ENCODE measurements around the gene TYW1. TPM values are rescaled to one million over a fixed set of nuclear protein-coding genes. Genes with fewer than 3 reads are reported as not detected.
"Not testable (repeated sequence)": the region's sequence is repeated elsewhere in the genome, so short reads cannot be mapped to it uniquely, and the experiment has no call there.

The TYW1 gene
- 10 to 100 TPM; 11.1 to 16.2 TPM for total RNA-seq

GRCh38 chr7:66996444-66997191 lies at the start of gene TYW1:
TSS of gene TYW1 (plus strand) at chr7:66996833. CDS start at chr7:66996979, 146 bp downstream.
- H3K9me3 Mint-ChIP-seq, H3K4me1 Mint-ChIP-seq, H3K27me3 Mint-ChIP-seq: not testable (repeated sequence)
- Mint-ChIP-seq H3K27ac (peak within 1 kb of the TSS; percentile 90), H3K36me3 (ENCODE audit: low read depth) (peaks cover 77% of the 10 kb centered on the region), H3K4me3 (peak within 1 kb of the TSS; percentile 84)
- ATAC-seq (replicated peaks) = peak; percentile 92

GRCh38 chr7:66948480-66949109 lies 48.0 kb upstream of the TYW1 start:
- no peaks in the 10 kb centered on the region for H3K27me3 Mint-ChIP-seq
- H3K4me3 Mint-ChIP-seq = no peak overlapping the region
- peaks cover 4% of the 10 kb centered on the region for H3K4me1 Mint-ChIP-seq
- H3K9me3 Mint-ChIP-seq = no peaks in the 10 kb centered on the region
- no peak overlapping the region for H3K27ac Mint-ChIP-seq
- H3K36me3 Mint-ChIP-seq (ENCODE audit: low read depth) = peaks cover 89% of the 10 kb centered on the region
- no peak for ATAC-seq (replicated peaks)

GRCh38 chr7:66950311-66950710 lies 46.3 kb upstream of the TYW1 start:
- H3K27ac Mint-ChIP-seq = no peak overlapping the region
- H3K27me3 Mint-ChIP-seq = no peaks in the 10 kb centered on the region
- no peaks in the 10 kb centered on the region for H3K9me3 Mint-ChIP-seq
- ATAC-seq (replicated peaks) = no peak
- H3K4me3 Mint-ChIP-seq = no peak overlapping the region
- H3K36me3 Mint-ChIP-seq (ENCODE audit: low read depth) = peaks cover 89% of the 10 kb centered on the region
- peaks cover 4% of the 10 kb centered on the region for H3K4me1 Mint-ChIP-seq

GRCh38 chr7:66950763-66951162 lies 45.9 kb upstream of the TYW1 start:
- H3K4me3 Mint-ChIP-seq = no peak overlapping the region
- H3K36me3 Mint-ChIP-seq (ENCODE audit: low read depth) = peaks cover 89% of the 10 kb centered on the region
- H3K4me1 Mint-ChIP-seq = peaks cover 4% of the 10 kb centered on the region
- no peaks in the 10 kb centered on the region for H3K27me3 Mint-ChIP-seq
- ATAC-seq (replicated peaks) = no peak
- H3K9me3 Mint-ChIP-seq = no peaks in the 10 kb centered on the region
- no peak overlapping the region for H3K27ac Mint-ChIP-seq

GRCh38 chr7:66952343-66953043 lies 44.1 kb upstream of the TYW1 start:
- ATAC-seq (replicated peaks) = no peak
- Mint-ChIP-seq H3K27ac (peak overlapping the region; percentile 61), H3K36me3 (ENCODE audit: low read depth) (peaks cover 94% of the 10 kb centered on the region)

GRCh38 chr7:66953044-66953427 lies 43.6 kb upstream of the TYW1 start:
- peaks cover 4% of the 10 kb centered on the region for H3K4me1 Mint-ChIP-seq
- peaks cover 95% of the 10 kb centered on the region for H3K36me3 Mint-ChIP-seq (ENCODE audit: low read depth)

More at GRCh38 chr7:66952343-66953043, 44.1 kb upstream of the TYW1 start:
- Mint-ChIP-seq H3K4me3 (no peak overlapping the region), H3K4me1 (peaks cover 4% of the 10 kb centered on the region), H3K9me3 (no peaks in the 10 kb centered on the region), H3K27me3 (no peaks in the 10 kb centered on the region)

GRCh38 chr7:66957595-66958290 lies 38.9 kb upstream of the TYW1 start:
- Mint-ChIP-seq H3K4me1 (no peaks in the 10 kb centered on the region), H3K36me3 (ENCODE audit: low read depth) (peaks cover 80% of the 10 kb centered on the region), H3K4me3 (no peak overlapping the region), H3K27ac (peak overlapping the region; percentile 28), H3K9me3 (no peaks in the 10 kb centered on the region), H3K27me3 (no peaks in the 10 kb centered on the region)
- no peak for ATAC-seq (replicated peaks)

More at GRCh38 chr7:66953044-66953427, 43.6 kb upstream of the TYW1 start:
- Mint-ChIP-seq H3K27me3 (no peaks in the 10 kb centered on the region), H3K4me3 (no peak overlapping the region), H3K9me3 (no peaks in the 10 kb centered on the region), H3K27ac (peak overlapping the region; percentile 61)
- ATAC-seq (replicated peaks) = no peak

GRCh38 chr7:66958538-66959350 lies 37.9 kb upstream of the TYW1 start:
- Mint-ChIP-seq H3K9me3 (no peaks in the 10 kb centered on the region), H3K4me1 (no peaks in the 10 kb centered on the region), H3K4me3 (no peak overlapping the region), H3K36me3 (ENCODE audit: low read depth) (peaks cover 70% of the 10 kb centered on the region), H3K27me3 (no peaks in the 10 kb centered on the region), H3K27ac (no peak overlapping the region)
- ATAC-seq (replicated peaks) = no peak

- H3K4me1 Mint-ChIP-seq = no peaks in the 10 kb centered on the region
- peak overlapping the region; percentile 54 for H3K27ac Mint-ChIP-seq
- no peak for ATAC-seq (replicated peaks)
- no peaks in the 10 kb centered on the region for H3K27me3 Mint-ChIP-seq
- peaks cover 56% of the 10 kb centered on the region for H3K36me3 Mint-ChIP-seq (ENCODE audit: low read depth)
- no peaks in the 10 kb centered on the region for H3K9me3 Mint-ChIP-seq
- H3K4me3 Mint-ChIP-seq = no peak overlapping the region
Measured at GRCh38 chr7:66960192-66960591, 36.4 kb upstream of the TYW1 start.

- H3K4me1 Mint-ChIP-seq = no peaks in the 10 kb centered on the region
- no peak for ATAC-seq (replicated peaks)
- no peaks in the 10 kb centered on the region for H3K27me3 Mint-ChIP-seq
- no peak overlapping the region for H3K4me3 Mint-ChIP-seq
- H3K27ac Mint-ChIP-seq = no peak overlapping the region
- H3K9me3 Mint-ChIP-seq = no peaks in the 10 kb centered on the region
- H3K36me3 Mint-ChIP-seq (ENCODE audit: low read depth) = peaks cover 47% of the 10 kb centered on the region
Measured at GRCh38 chr7:66961096-66961495, 35.5 kb upstream of the TYW1 start.

- no peak for ATAC-seq (replicated peaks)
- no peak overlapping the region for H3K27ac Mint-ChIP-seq
Measured at GRCh38 chr7:66964411-66964810, 32.2 kb upstream of the TYW1 start.

GRCh38 chr7:66967029-66967428 lies 29.6 kb upstream of the TYW1 start:
- Mint-ChIP-seq H3K4me3 (no peak overlapping the region), H3K36me3 (ENCODE audit: low read depth) (no peaks in the 10 kb centered on the region), H3K9me3 (no peaks in the 10 kb centered on the region), H3K4me1 (no peaks in the 10 kb centered on the region), H3K27me3 (no peaks in the 10 kb centered on the region), H3K27ac (no peak overlapping the region)
- no peak for ATAC-seq (replicated peaks)

More at GRCh38 chr7:66964411-66964810, 32.2 kb upstream of the TYW1 start:
- no peaks in the 10 kb centered on the region for H3K27me3 Mint-ChIP-seq
- H3K9me3 Mint-ChIP-seq = no peaks in the 10 kb centered on the region
- no peak overlapping the region for H3K4me3 Mint-ChIP-seq
- no peaks in the 10 kb centered on the region for H3K4me1 Mint-ChIP-seq
- peaks cover 14% of the 10 kb centered on the region for H3K36me3 Mint-ChIP-seq (ENCODE audit: low read depth)

GRCh38 chr7:66969001-66969400 lies 27.6 kb upstream of the TYW1 start:
- ATAC-seq (replicated peaks); H3K4me3 Mint-ChIP-seq; H3K4me1 Mint-ChIP-seq; H3K9me3 Mint-ChIP-seq; H3K27me3 Mint-ChIP-seq; H3K27ac Mint-ChIP-seq; H3K36me3 Mint-ChIP-seq (ENCODE audit: low read depth): not testable (repeated sequence)

GRCh38 chr7:66970310-66970709 lies 26.3 kb upstream of the TYW1 start:
- Mint-ChIP-seq H3K27ac (no peak overlapping the region), H3K4me3 (no peak overlapping the region), H3K9me3 (no peaks in the 10 kb centered on the region), H3K36me3 (ENCODE audit: low read depth) (no peaks in the 10 kb centered on the region), H3K4me1 (no peaks in the 10 kb centered on the region), H3K27me3 (no peaks in the 10 kb centered on the region)
- no peak for ATAC-seq (replicated peaks)

All from activated T-helper 17 cell treated with anti-CD3 and anti-CD28 coated beads, Interleukin-2, amount 50 U/mL, for 72 hours (primary cell).